H1 (cell line): ENCODE measurements around the gene PPY. TPM values are rescaled to one million over a fixed set of nuclear protein-coding genes. Genes with fewer than 3 reads are reported as not detected.

Experiments used
- CTCF ChIA-PET: fragments of 300-600 bp; sonication (Branson Sonifier 250); formaldehyde crosslinking; loops from one replicate; lab custom pipeline; 2021; ENCODE audit not compliant: partially characterized antibody; lab: Charles Lee
- POLR2A ChIA-PET: fragments of 300-600 bp; sonication (Branson Sonifier 250); formaldehyde crosslinking; loops from one replicate; lab custom pipeline; 2021; ENCODE audit warnings: inconsistent platforms; ENCODE audit not compliant: partially characterized antibody; lab: Charles Lee
- DNase-seq, 2 experiments: peaks; one replicate each; pipeline versions ENCODE4 v3.0.0 to v3.0.0-alpha.2; 2010 to 2022; ENCODE audit warnings: low spot score in 2 of 2, low read depth in 1 of 2, mixed read lengths in 1 of 2
- FAIRE-seq: peaks from 2 replicates; lab custom pipeline; 2011; peaks lifted over from hg19 to GRCh38; lab: Jason Lieb, UNC
- H2AFZ ChIP-seq: 2 replicates; pipeline ENCODE4 v1.8.1; 2012; ENCODE audit warnings: low read length, inconsistent platforms
- H2AK5ac ChIP-seq: 2 replicates; pipeline ENCODE4 v1.6.1; 2013; ENCODE audit warnings: low read depth, low read length
- H2BK120ac ChIP-seq: replicated peaks from 2 replicates; pipeline ENCODE3; 2013; ENCODE audit warnings: low read depth, low read length, inconsistent platforms
- H2BK12ac ChIP-seq: 2 replicates; pipeline ENCODE4 v1.6.1; 2013; ENCODE audit warnings: low read depth, low read length
- H2BK15ac ChIP-seq: 2 replicates; pipeline ENCODE4 v1.6.1; 2013; ENCODE audit warnings: low read length
- H2BK20ac ChIP-seq: 2 replicates; pipeline ENCODE4 v1.6.1; 2013; ENCODE audit warnings: low read length
- H2BK5ac ChIP-seq: 2 replicates; pipeline ENCODE4 v1.6.1; 2013; ENCODE audit warnings: low read depth, low read length
- H3K14ac ChIP-seq: 2 replicates; pipeline ENCODE4 v1.6.1; 2013; ENCODE audit warnings: inconsistent platforms; ENCODE audit not compliant: insufficient read length
- H3K18ac ChIP-seq: 2 replicates; pipeline ENCODE4 v1.6.1; 2013; ENCODE audit warnings: low read length; ENCODE audit errors: extremely low read depth
- H3K23ac ChIP-seq: 2 replicates; pipeline ENCODE4 v1.6.1; 2013; ENCODE audit warnings: inconsistent platforms; ENCODE audit not compliant: insufficient read length
- H3K23me2 ChIP-seq: 2 replicates; pipeline ENCODE4 v1.6.1; 2013; ENCODE audit warnings: low read depth, low read length
- H3K27ac ChIP-seq: 2 replicates; pipeline ENCODE4 v1.6.1; 2011; ENCODE audit warnings: low read depth, low read length, inconsistent platforms
- H3K27me3 ChIP-seq, 4 experiments: replicated peaks in 1 of 4; 1 replicate in 1 of 4; 2 replicates in 3 of 4; pipeline versions ENCODE4 v1.6.1 to v1.8.1; 2011 to 2013; ENCODE audit warnings: low read length in 3 of 4, mild to moderate bottlenecking in 3 of 4, inconsistent platforms in 2 of 4, mixed read lengths in 2 of 4, moderate library complexity in 1 of 4; ENCODE audit not compliant: control insufficient read depth in 3 of 4, insufficient read depth in 3 of 4; ENCODE audit errors: extremely low read depth in 1 of 4
- H3K36me3 ChIP-seq, 4 experiments: 2 replicates each; pipeline versions ENCODE4 v1.6.1 to v1.8.1; 2011 to 2013; ENCODE audit warnings: mild to moderate bottlenecking in 4 of 4, low read length in 3 of 4, moderate library complexity in 2 of 4, control low read depth in 1 of 4, inconsistent platforms in 1 of 4; ENCODE audit not compliant: insufficient read depth in 4 of 4, control insufficient read depth in 2 of 4
- H3K4ac ChIP-seq: replicated peaks from 2 replicates; pipeline ENCODE3; 2013; ENCODE audit warnings: low read length, low read depth, mixed read lengths, inconsistent platforms; ENCODE audit not compliant: insufficient read length
- H3K4me1 ChIP-seq, 4 experiments: replicated peaks in 1 of 4; 1 replicate in 1 of 4; 2 replicates in 3 of 4; pipeline versions ENCODE4 v1.6.1 to v1.8.1; 2011 to 2013; ENCODE audit warnings: low read length in 3 of 4, inconsistent platforms in 2 of 4, mixed read lengths in 1 of 4; ENCODE audit not compliant: insufficient read depth in 4 of 4, control insufficient read depth in 3 of 4
- H3K4me2 ChIP-seq, 2 experiments: 2 replicates each; pipeline versions ENCODE4 v1.6.1 to v1.8.1; 2011 to 2013; ENCODE audit warnings: low read depth in 2 of 2, low read length in 2 of 2, control low read depth in 1 of 2, inconsistent platforms in 1 of 2, mild to moderate bottlenecking in 1 of 2; ENCODE audit not compliant: insufficient read depth in 1 of 2
- H3K4me3 ChIP-seq, 4 experiments: fragments of 200-600, 300-600 bp in 1 of 4; sonication (generic), shearing (Covaris generic), sonication (Bioruptor Twin) in 1 of 4; 2 replicates each; pipeline versions ENCODE4 v1.5.1 to v1.8.1; 2011 to 2016; ENCODE audit warnings: low read length in 4 of 4, low read depth in 3 of 4, control low read depth in 2 of 4, inconsistent platforms in 2 of 4, mild to moderate bottlenecking in 2 of 4, mixed read lengths in 1 of 4, moderate library complexity in 1 of 4; ENCODE audit not compliant: insufficient read depth in 2 of 4; ENCODE audit errors: extremely low read depth in 1 of 4
- H3K56ac ChIP-seq: replicated peaks from 2 replicates; pipeline ENCODE3; 2013; ENCODE audit warnings: low read depth, mild to moderate bottlenecking, mixed read lengths, low read length, inconsistent platforms; ENCODE audit not compliant: insufficient read length
- H3K79me1 ChIP-seq: 2 replicates; pipeline ENCODE4 v1.6.1; 2013; ENCODE audit warnings: low read depth, low read length, control low read depth
- H3K79me2 ChIP-seq, 2 experiments: 2 replicates each; pipeline versions ENCODE4 v1.6.1 to v1.8.1; 2012 to 2013; ENCODE audit warnings: low read length in 2 of 2, mild to moderate bottlenecking in 2 of 2, inconsistent platforms in 1 of 2; ENCODE audit not compliant: insufficient read depth in 2 of 2, control insufficient read depth in 1 of 2
- H3K9ac ChIP-seq, 4 experiments: replicated peaks in 1 of 4; 1 replicate in 1 of 4; 2 replicates in 3 of 4; pipeline versions ENCODE4 v1.6.1 to v1.8.1; 2011 to 2013; ENCODE audit warnings: low read depth in 3 of 4, low read length in 3 of 4, control low read depth in 2 of 4, mild to moderate bottlenecking in 2 of 4, moderate library complexity in 2 of 4, inconsistent platforms in 1 of 4; ENCODE audit errors: extremely low read depth in 1 of 4
- H3K9me3 ChIP-seq, 2 experiments: 2 replicates each; pipeline versions ENCODE4 v1.6.1 to v1.8.1; 2012 to 2013; ENCODE audit warnings: mild to moderate bottlenecking in 2 of 2, moderate library complexity in 2 of 2, control low read depth in 1 of 2, inconsistent platforms in 1 of 2, low read depth in 1 of 2, low read length in 1 of 2, mixed read lengths in 1 of 2; ENCODE audit not compliant: insufficient read depth in 2 of 2
- H4K20me1 ChIP-seq, 2 experiments: replicated peaks in 1 of 2; 2 replicates each; pipeline versions ENCODE3 to v1.8.1; 2011 to 2013; ENCODE audit warnings: inconsistent platforms in 2 of 2, low read length in 2 of 2, mild to moderate bottlenecking in 1 of 2; ENCODE audit not compliant: insufficient read depth in 2 of 2, control insufficient read depth in 1 of 2
- H4K5ac ChIP-seq: 2 replicates; pipeline ENCODE4 v1.6.1; 2013; ENCODE audit warnings: low read length, low read depth, mixed read lengths, inconsistent platforms; ENCODE audit not compliant: insufficient read length
- H4K8ac ChIP-seq: 2 replicates; pipeline ENCODE4 v1.8.0; 2013; ENCODE audit warnings: mild to moderate bottlenecking, moderate library complexity, low read length, inconsistent platforms; ENCODE audit not compliant: insufficient read depth; ENCODE audit errors: extremely low read depth
- H4K91ac ChIP-seq: replicated peaks from 2 replicates; pipeline ENCODE3; 2013; ENCODE audit warnings: low read length, mixed read lengths, inconsistent platforms; ENCODE audit not compliant: insufficient read length
- CHD1 ChIP-seq: IDR thresholded peaks from 2 replicates; pipeline ENCODE4 v1.6.1; 2012; ENCODE audit warnings: low read depth, low read length, improper control_type of control experiment
- CREB1 ChIP-seq: IDR thresholded peaks from 2 replicates; pipeline ENCODE4 v1.6.1; 2012; ENCODE audit warnings: inconsistent platforms
- NANOG ChIP-seq: IDR thresholded peaks from 2 replicates; pipeline ENCODE4 v1.6.1; 2011; ENCODE audit warnings: low read length, low read depth, mild to moderate bottlenecking, inconsistent platforms; ENCODE audit not compliant: insufficient read depth, poor library complexity, severe bottlenecking
- POLR2AphosphoS5 ChIP-seq: IDR thresholded peaks from 2 replicates; pipeline ENCODE4 v1.6.1; 2011; ENCODE audit warnings: low read depth, low read length
- POU5F1 ChIP-seq: IDR thresholded peaks from 2 replicates; pipeline ENCODE4 v1.6.1; 2011; ENCODE audit warnings: low read depth, mild to moderate bottlenecking, low read length, moderate library complexity
- WGBS, 2 experiments: shearing (Covaris generic) in 1 of 2; methylation state at CpG; one replicate each; pipeline versions ENCODE4 v1.1.6 to v1.1.7; 2013 to 2015; ENCODE audit warnings: low lambda C conversion rate in 2 of 2, mixed read lengths in 2 of 2, inconsistent platforms in 1 of 2, low coverage in 1 of 2, missing lambda C conversion rate in 1 of 2; ENCODE audit not compliant: insufficient replicate concordance in 2 of 2, insufficient coverage in 1 of 2, insufficient read length in 1 of 2; ENCODE audit errors: extremely low coverage in 1 of 2, missing lambda C conversion rate in 1 of 2; 5-methylcytosine and 5-hydroxymethylcytosine counted together
- polyA plus RNA-seq, 7 experiments: library from polyadenylated mRNA; depleted of rRNA in 3 of 7; stranded (reverse) in 5 of 7; unstranded in 2 of 7; fragments of >200 nt in 5 of 7; fragments of 200-250 nt in 2 of 7; gene quantifications; 1 replicate in 5 of 7; 2 replicates in 1 of 7; 4 replicates in 1 of 7; pipeline versions ENCODE4 v1.2.1 to v1.2.3, GENCODE V29; 2011 to 2013; ENCODE audit warnings: missing spikeins in 2 of 7, mixed read lengths in 2 of 7
- total RNA-seq: library from RNA; stranded (reverse); fragmentation: NEBNext Ultra II Directional; extraction: Animal tissue kit (Norgen Biotek cat#: 25700); gene quantifications from 2 replicates; pipeline ENCODE4 v1.2.1, GENCODE V29; 2021

Gene PPY
- total and polyA plus RNA-seq, 2 of the 8 experiments (the other 6 are each of a cell fraction or from before 2014, with no cell fraction given), result 0.26 TPM; not detected in 1

DNA sequence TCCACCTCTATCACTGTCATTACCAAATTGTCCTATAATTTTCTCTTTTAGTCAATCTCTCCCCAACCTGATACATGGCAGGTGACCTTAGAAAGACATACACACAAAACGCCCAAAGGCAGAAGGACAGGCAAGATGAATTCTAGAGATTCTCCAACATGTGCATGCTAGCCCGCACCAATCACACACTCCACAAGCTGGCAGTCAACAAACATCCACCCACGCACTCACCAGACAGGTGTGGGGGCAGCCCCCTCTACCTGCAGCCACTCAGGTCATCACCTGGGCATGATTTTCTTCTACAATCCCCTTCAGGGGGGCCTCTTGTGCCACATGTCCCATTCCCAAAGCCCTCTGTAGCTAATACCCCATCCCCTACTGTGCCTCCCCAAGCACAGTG is 44.4 kb downstream of the PPY start:
- Histone ChIP-seq H3K23ac (no peak overlapping the region), H2BK120ac (no peak overlapping the region), H3K27ac (no peak overlapping the region), H3K79me1 (peaks cover 3% of the 10 kb centered on the region), H4K91ac (no peak overlapping the region), H2BK5ac (no peak overlapping the region), H3K18ac (no peak overlapping the region), H3K4me2 (no peak overlapping the region), H3K14ac (no peak overlapping the region), H3K79me2 (0 out of 4 replicates have a peak, but pooled peaks cover 0 to 2% of the 10 kb centered on the region in 2 experiments), H2AK5ac (no peak overlapping the region), H3K4me3 (no peak overlapping the region), H2AFZ (no peak overlapping the region), H3K23me2 (peaks cover 12% of the 10 kb centered on the region), H2BK15ac (no peak overlapping the region), H4K8ac (no peak overlapping the region), H3K9ac (no peak overlapping the region), H3K4me1 (peaks cover 8 to 40% (median 26%) of the 10 kb centered on the region in 4 experiments), H3K4ac (no peak overlapping the region), H2BK20ac (no peak overlapping the region), H4K5ac (no peak overlapping the region), H4K20me1 (peaks cover 2 to 3% of the 10 kb centered on the region in 2 experiments), H3K36me3 (no peaks in the 10 kb centered on the region; a peak in 1 of 8 replicates), H2BK12ac (0 out of 2 replicates have a peak overlapping the region, but pooled peaks have one; percentile 60), H3K27me3 (no peaks in the 10 kb centered on the region; a peak in 2 of 7 replicates), H3K56ac (no peak overlapping the region), H3K9me3 (no peaks in the 10 kb centered on the region)
- DNase-seq (no peak), FAIRE-seq (no peak)
- WGBS, 2 experiments, result 85% methylated on average over 3 of the region's 3 CpGs; no CpG with 5 or more reads in 1 of the 2 experiments
- ChIA-PET CTCF (interaction anchor here (0.6 to 25.8 kb wide), 11 partner anchors 9 to 490 kb away, joined by 3 to 403 read pairs (median 3); no protein-coding TSS in a partner anchor), POLR2A (interaction anchor here (0.5 to 1.7 kb wide), 3 partner anchors 10 to 228 kb away, joined by 3 to 4 read pairs (median 3); partner anchors contain the start of gene MPP2)
- TF ChIP-seq CREB1 (no peak), POU5F1 (no peak), CHD1 (no peak), POLR2AphosphoS5 (no peak), NANOG (no peak)
